ENCODE measurements around the gene PTPN6.

The PTPN6 gene

DNA sequence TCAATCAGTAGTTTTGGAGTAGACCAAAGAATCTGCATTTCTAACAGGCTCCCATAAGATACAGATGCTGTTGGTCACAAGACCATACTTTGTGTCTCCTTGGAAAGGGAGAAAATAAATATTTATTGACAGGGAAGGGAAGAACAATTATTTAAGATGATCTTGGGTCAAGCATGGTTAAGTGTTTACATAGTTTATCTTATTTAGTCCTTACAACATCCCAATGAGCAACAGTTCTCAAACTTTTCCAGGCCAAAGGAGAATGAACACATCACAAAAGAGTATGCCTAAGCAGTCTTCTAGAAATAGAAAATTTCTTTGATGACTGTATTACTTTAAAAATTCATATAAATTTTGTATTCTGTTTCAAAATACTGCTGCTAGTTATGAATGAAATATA is 58.4 kb downstream of the PTPN6 start:
- H3K27ac ChIP-seq, result peak overlapping the region; percentile 4; the same call in 1 of the 2 replicates
- TF ChIP-seq, protein P1, sequence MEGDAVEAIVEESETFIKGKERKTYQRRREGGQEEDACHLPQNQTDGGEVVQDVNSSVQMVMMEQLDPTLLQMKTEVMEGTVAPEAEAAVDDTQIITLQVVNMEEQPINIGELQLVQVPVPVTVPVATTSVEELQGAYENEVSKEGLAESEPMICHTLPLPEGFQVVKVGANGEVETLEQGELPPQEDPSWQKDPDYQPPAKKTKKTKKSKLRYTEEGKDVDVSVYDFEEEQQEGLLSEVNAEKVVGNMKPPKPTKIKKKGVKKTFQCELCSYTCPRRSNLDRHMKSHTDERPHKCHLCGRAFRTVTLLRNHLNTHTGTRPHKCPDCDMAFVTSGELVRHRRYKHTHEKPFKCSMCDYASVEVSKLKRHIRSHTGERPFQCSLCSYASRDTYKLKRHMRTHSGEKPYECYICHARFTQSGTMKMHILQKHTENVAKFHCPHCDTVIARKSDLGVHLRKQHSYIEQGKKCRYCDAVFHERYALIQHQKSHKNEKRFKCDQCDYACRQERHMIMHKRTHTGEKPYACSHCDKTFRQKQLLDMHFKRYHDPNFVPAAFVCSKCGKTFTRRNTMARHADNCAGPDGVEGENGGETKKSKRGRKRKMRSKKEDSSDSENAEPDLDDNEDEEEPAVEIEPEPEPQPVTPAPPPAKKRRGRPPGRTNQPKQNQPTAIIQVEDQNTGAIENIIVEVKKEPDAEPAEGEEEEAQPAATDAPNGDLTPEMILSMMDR (IDR thresholded peaks at IDR 0.05), result no peak

Measured in 22Rv1 (cell line).